ENCODE measurements around the gene NBAS. TPM values are rescaled to one million over a fixed set of nuclear protein-coding genes. Genes with fewer than 3 reads are reported as not detected.

Gene NBAS
- total and polyA plus RNA-seq, 2 of the 13 experiments (the other 11 are each of a cell fraction or from before 2014, with no cell fraction given): 33.6 to 58.7 TPM

DNA sequence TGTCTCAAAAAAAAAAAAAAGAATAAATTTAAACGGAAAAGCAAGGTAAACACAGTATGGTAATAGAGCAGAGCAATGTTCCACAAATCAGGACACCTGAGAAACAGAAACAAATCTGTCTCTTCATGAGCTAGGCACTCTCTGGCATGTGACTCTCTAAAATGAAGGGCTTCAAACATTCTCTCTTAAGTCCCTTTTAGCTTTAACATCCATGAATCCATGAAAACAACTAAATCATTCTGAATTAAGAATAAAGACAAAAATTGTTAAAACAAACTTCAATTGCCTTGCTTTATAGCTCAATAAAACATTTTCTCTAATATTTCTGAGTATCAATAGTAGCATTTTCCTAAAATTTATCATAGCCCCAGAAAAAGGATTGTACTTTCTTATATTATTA, 132.1 kb downstream of the NBAS start:
- H3K9ac ChIP-seq (ENCODE audit: insufficient read depth, low read depth, low read length): no peak overlapping the region
- no peaks in the 10 kb centered on the region for H4K20me1 ChIP-seq (ENCODE audit: insufficient read depth, low read length)
- no peak overlapping the region for H2AFZ ChIP-seq (ENCODE audit: low read length)
- DNase-seq (ENCODE audit: low spot score): no peak
- no peaks in the 10 kb centered on the region for H3K79me2 ChIP-seq (ENCODE audit: insufficient read depth, low read length)
- TF ChIP-seq SIX1 (CRISPR knock-in tag; IDR thresholded peaks at IDR 0.05; ENCODE audit: borderline replicate concordance) (no peak), FOXA3 (CRISPR knock-in tag; IDR thresholded peaks at IDR 0.05) (no peak), CBX5 (CRISPR knock-in tag; IDR thresholded peaks at IDR 0.05; ENCODE audit: borderline replicate concordance) (no peak), GABPB1 (CRISPR knock-in tag; IDR thresholded peaks at IDR 0.05) (no peak), ZNF83 (CRISPR knock-in tag; IDR thresholded peaks at IDR 0.05; ENCODE audit: borderline replicate concordance) (no peak), SAP130 (CRISPR knock-in tag; IDR thresholded peaks at IDR 0.05; ENCODE audit: low read depth) (no peak), NFIB (CRISPR knock-in tag; IDR thresholded peaks at IDR 0.05; ENCODE audit: borderline replicate concordance) (no peak), CBX2 (IDR thresholded peaks at IDR 0.05; ENCODE audit: low read depth, low read length) (no peak), CBX2 (CRISPR knock-in tag; IDR thresholded peaks at IDR 0.05; ENCODE audit: low read depth) (no peak), CEBPG (CRISPR knock-in tag; IDR thresholded peaks at IDR 0.05) (no peak)
- TF ChIP-seq, protein P1, sequence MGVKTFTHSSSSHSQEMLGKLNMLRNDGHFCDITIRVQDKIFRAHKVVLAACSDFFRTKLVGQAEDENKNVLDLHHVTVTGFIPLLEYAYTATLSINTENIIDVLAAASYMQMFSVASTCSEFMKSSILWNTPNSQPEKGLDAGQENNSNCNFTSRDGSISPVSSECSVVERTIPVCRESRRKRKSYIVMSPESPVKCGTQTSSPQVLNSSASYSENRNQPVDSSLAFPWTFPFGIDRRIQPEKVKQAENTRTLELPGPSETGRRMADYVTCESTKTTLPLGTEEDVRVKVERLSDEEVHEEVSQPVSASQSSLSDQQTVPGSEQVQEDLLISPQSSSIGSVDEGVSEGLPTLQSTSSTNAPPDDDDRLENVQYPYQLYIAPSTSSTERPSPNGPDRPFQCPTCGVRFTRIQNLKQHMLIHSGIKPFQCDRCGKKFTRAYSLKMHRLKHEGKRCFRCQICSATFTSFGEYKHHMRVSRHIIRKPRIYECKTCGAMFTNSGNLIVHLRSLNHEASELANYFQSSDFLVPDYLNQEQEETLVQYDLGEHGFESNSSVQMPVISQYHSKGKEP (CRISPR knock-in tag; IDR thresholded peaks at IDR 0.05): no peak
- TF ChIP-seq, protein P2, sequence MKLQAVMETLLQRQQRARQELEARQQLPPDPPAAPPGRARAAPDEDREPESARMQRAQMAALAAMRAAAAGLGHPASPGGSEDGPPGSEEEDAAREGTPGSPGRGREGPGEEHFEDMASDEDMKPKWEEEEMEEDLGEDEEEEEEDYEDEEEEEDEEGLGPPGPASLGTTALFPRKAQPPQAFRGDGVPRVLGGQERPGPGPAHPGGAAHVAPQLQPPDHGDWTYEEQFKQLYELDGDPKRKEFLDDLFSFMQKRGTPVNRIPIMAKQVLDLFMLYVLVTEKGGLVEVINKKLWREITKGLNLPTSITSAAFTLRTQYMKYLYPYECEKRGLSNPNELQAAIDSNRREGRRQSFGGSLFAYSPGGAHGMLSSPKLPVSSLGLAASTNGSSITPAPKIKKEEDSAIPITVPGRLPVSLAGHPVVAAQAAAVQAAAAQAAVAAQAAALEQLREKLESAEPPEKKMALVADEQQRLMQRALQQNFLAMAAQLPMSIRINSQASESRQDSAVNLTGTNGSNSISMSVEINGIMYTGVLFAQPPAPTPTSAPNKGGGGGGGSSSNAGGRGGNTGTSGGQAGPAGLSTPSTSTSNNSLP (IDR thresholded peaks at IDR 0.05; ENCODE audit: low read depth, low read length): no peak
- TF ChIP-seq, protein P3, sequence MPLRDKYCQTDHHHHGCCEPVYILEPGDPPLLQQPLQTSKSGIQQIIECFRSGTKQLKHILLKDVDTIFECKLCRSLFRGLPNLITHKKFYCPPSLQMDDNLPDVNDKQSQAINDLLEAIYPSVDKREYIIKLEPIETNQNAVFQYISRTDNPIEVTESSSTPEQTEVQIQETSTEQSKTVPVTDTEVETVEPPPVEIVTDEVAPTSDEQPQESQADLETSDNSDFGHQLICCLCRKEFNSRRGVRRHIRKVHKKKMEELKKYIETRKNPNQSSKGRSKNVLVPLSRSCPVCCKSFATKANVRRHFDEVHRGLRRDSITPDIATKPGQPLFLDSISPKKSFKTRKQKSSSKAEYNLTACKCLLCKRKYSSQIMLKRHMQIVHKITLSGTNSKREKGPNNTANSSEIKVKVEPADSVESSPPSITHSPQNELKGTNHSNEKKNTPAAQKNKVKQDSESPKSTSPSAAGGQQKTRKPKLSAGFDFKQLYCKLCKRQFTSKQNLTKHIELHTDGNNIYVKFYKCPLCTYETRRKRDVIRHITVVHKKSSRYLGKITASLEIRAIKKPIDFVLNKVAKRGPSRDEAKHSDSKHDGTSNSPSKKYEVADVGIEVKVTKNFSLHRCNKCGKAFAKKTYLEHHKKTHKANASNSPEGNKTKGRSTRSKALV (CRISPR knock-in tag; IDR thresholded peaks at IDR 0.05): no peak
- no peaks in the 10 kb centered on the region for H3K4me1 ChIP-seq (ENCODE audit: insufficient read depth, low read length)
- peaks cover 0 to 9% of the 10 kb centered on the region in 2 experiments; a peak in 2 of 5 replicates for H3K36me3 ChIP-seq (replicated peaks in 1 of 2; ENCODE audit: control insufficient read depth in 1 of 2, insufficient read depth in 2 of 2, low read length in 2 of 2)
- no peak overlapping the region for H3K4me3 ChIP-seq (replicated peaks in 1 of 3; ENCODE audit: insufficient read depth in 1 of 3, low read depth in 2 of 3, low read length in 3 of 3)
- in situ Hi-C loops (cut with HindIII; ENCODE audit: extremely low pct_ligation_motif_present, low pct_unique_long_range_greater_than_20kb): no loop called here
- intact Hi-C loops (cut with micrococcal nuclease; ENCODE audit: unreplicated experiment): no loop called here
- no peak overlapping the region for H3K4me2 ChIP-seq (ENCODE audit: low read depth, low read length)
- no peak for ATAC-seq
- ChIA-PET CTCF (ENCODE audit: low intra/inter-chr PET ratio, low total read pairs) (no interaction called here), POLR2A (no interaction called here)
- H3K27ac ChIP-seq (ENCODE audit: extremely low read length, insufficient read depth, low read length): no peak overlapping the region
- FAIRE-seq: no peak
- no TSS peak for BruUV-seq (replicated peaks)
- 71% methylated on average over 1 of the region's 1 CpG for WGBS (ENCODE audit: low lambda C conversion rate)
- H3K9me3 ChIP-seq (ENCODE audit: low read length): no peaks in the 10 kb centered on the region
- H3K27me3 ChIP-seq (ENCODE audit: control insufficient read depth in 1 of 2, insufficient read depth in 2 of 2, low read length in 2 of 2): no peaks in the 10 kb centered on the region

All from HepG2 (cell line).